GM23248 (cell line): ENCODE measurements around the gene KCND2. TPM values are rescaled to one million over a fixed set of nuclear protein-coding genes. Genes with fewer than 3 reads are reported as not detected.

ENCODE experiments used
- DNase-seq: peaks from one replicate; pipeline ENCODE4 v3.0.0-alpha.2; 2015
- H2AFZ ChIP-seq: fragments of 200-600 bp; sonication (generic); 2 replicates; pipeline ENCODE4 v1.6.1; 2016; ENCODE audit warnings: antibody characterized with exemption
- H3F3A ChIP-seq: fragments of 200-600 bp; sonication (generic); 2 replicates; pipeline ENCODE4 v1.6.1; 2016; ENCODE audit warnings: mild to moderate bottlenecking, antibody characterized with exemption, mixed run types; ENCODE audit not compliant: insufficient read depth
- H3K27ac ChIP-seq: fragments of 200-600 bp; sonication (generic); 2 replicates; pipeline ENCODE4 v1.5.1; 2016; ENCODE audit warnings: mild to moderate bottlenecking
- H3K27me3 ChIP-seq: fragments of 200-600 bp; sonication (generic); replicated peaks from 2 replicates; pipeline ENCODE4 v1.6.1; 2016; ENCODE audit warnings: mild to moderate bottlenecking; ENCODE audit not compliant: insufficient read depth
- H3K36me3 ChIP-seq: fragments of 200-600 bp; sonication (generic); 2 replicates; pipeline ENCODE4 v1.6.1; 2016; ENCODE audit warnings: low read depth, mild to moderate bottlenecking
- H3K4me1 ChIP-seq: fragments of 200-600 bp; sonication (generic); 2 replicates; pipeline ENCODE4 v1.6.1; 2016; ENCODE audit warnings: mild to moderate bottlenecking; ENCODE audit not compliant: insufficient read depth
- H3K4me2 ChIP-seq: fragments of 200-600 bp; sonication (generic); one replicate; pipeline ENCODE4 v1.6.1; 2016; ENCODE audit warnings: mild to moderate bottlenecking; ENCODE audit not compliant: unreplicated experiment
- H3K4me3 ChIP-seq: fragments of 200-600 bp; sonication (generic); 2 replicates; pipeline ENCODE4 v1.5.1; 2016; ENCODE audit warnings: mild to moderate bottlenecking
- H3K79me2 ChIP-seq: fragments of 200-600 bp; sonication (generic); 2 replicates; pipeline ENCODE4 v1.6.1; 2016; ENCODE audit warnings: mild to moderate bottlenecking; ENCODE audit not compliant: insufficient read depth
- H3K9ac ChIP-seq: fragments of 200-600 bp; sonication (generic); 2 replicates; pipeline ENCODE4 v1.6.1; 2016; ENCODE audit warnings: mild to moderate bottlenecking
- H3K9me2 ChIP-seq: fragments of 200-600 bp; sonication (generic); 2 replicates; pipeline ENCODE4 v1.6.1; 2016; ENCODE audit warnings: mixed run types, mild to moderate bottlenecking, moderate library complexity; ENCODE audit not compliant: insufficient read depth
- H3K9me3 ChIP-seq: fragments of 200-600 bp; sonication (generic); one replicate; pipeline ENCODE4 v1.6.1; 2017; ENCODE audit warnings: low read depth
- H4K20me1 ChIP-seq: fragments of 200-600 bp; sonication (generic); 2 replicates; pipeline ENCODE4 v1.6.0; 2016; ENCODE audit not compliant: insufficient read depth
- EZH2 ChIP-seq: fragments of 200-600 bp; sonication (generic); IDR thresholded peaks from 2 replicates; pipeline ENCODE4 v1.6.1; 2018; ENCODE audit warnings: antibody characterized with exemption, mild to moderate bottlenecking; ENCODE audit not compliant: insufficient read depth, poor library complexity, severe bottlenecking
- EZH2phosphoT487 ChIP-seq: fragments of 200-600 bp; sonication (generic); IDR thresholded peaks from 2 replicates; pipeline ENCODE4 v1.6.1; 2018; ENCODE audit warnings: antibody characterized with exemption, moderate library complexity, mild to moderate bottlenecking, low read depth; ENCODE audit not compliant: insufficient read depth
- WGBS, 2 experiments: methylation state at CpG; one replicate each; pipeline ENCODE4 v1.1.6; 2015 to 2017; ENCODE audit warnings: low lambda C conversion rate in 2 of 2, low coverage in 1 of 2; ENCODE audit errors: missing lambda C conversion rate in 2 of 2; 5-methylcytosine and 5-hydroxymethylcytosine counted together
- in situ Hi-C: fragments of 300-500 bp; cut with MboI; formaldehyde crosslinking; loops from 2 replicates; pipeline ENCODE4 v1.15.0; 2020
- polyA plus RNA-seq: library from polyadenylated mRNA; unstranded; fragments of >200 nt; fragmentation: Nextera tagmentation; extraction: Ambion mirVana; gene quantifications from 2 replicates; pipeline ENCODE4 v1.2.1, GENCODE V29; 2016
- total RNA-seq: library from RNA; depleted of rRNA; stranded (reverse); fragments of >200 nt; shearing (Covaris generic); gene quantifications from 2 replicates; pipeline ENCODE4 v1.2.3, GENCODE V29; 2014

Gene KCND2
- total and polyA plus RNA-seq, 2 experiments from 2014 or later, result 0.35 to 1.5 TPM

DNA sequence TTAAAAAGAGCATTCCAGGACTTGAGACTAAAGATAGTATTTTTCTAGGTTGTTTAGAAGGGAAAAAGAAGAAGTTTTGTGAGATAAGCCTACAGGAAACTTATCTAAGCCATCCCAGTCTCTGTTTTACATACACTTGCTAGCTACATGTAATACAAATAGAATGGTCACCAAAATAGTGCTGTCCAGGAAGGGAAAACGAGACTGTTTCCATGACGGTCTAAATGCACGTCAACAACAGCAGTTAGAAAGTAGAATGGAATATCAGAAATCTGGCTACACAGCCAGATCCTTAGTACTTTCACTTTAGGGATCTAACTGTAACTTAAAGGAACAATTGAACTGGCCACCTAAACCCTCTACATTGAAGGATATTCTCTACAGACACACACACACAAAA is 467.4 kb downstream of the KCND2 start:
- DNase-seq, result no peak
- 44 to 59% methylated on average over 3 of the region's 3 CpGs for WGBS, 2 experiments

GRCh38 chr7:120741371-120742042 is 468.5 kb downstream of the KCND2 start:
- Histone ChIP-seq H3K4me2 (no peak overlapping the region), H3K4me1 (no peaks in the 10 kb centered on the region), H3K27me3 (no peaks in the 10 kb centered on the region), H3K9ac (no peak overlapping the region), H3K4me3 (no peak overlapping the region), H3K79me2 (no peaks in the 10 kb centered on the region), H3K9me2 (no peaks in the 10 kb centered on the region), H3K9me3 (no peaks in the 10 kb centered on the region), H2AFZ (no peak overlapping the region), H3F3A (no peaks in the 10 kb centered on the region), H4K20me1 (no peaks in the 10 kb centered on the region), H3K36me3 (no peaks in the 10 kb centered on the region), H3K27ac (no peak overlapping the region)
- no peak for DNase-seq
- WGBS, 2 experiments, result 54 to 63% methylated on average over 7 of the region's 7 CpGs
- TF ChIP-seq EZH2 (no peak), EZH2phosphoT487 (no peak)
- in situ Hi-C loops, result loop anchor here (25.0 kb wide), 1 partner anchor 804 kb away; no protein-coding TSS in a partner anchor

More for the DNA sequence above, 467.4 kb downstream of the KCND2 start:
- no peaks in the 10 kb centered on the region for H3K79me2 ChIP-seq
- H4K20me1 ChIP-seq, result no peaks in the 10 kb centered on the region
- no peak overlapping the region for H3K4me2 ChIP-seq
- TF ChIP-seq EZH2 (no peak), EZH2phosphoT487 (no peak)
- H3K4me1 ChIP-seq, result no peaks in the 10 kb centered on the region
- H2AFZ ChIP-seq, result no peak overlapping the region; the same call in 1 of the 2 replicates
- H3F3A ChIP-seq, result no peaks in the 10 kb centered on the region
- H3K4me3 ChIP-seq, result no peak overlapping the region
- H3K36me3 ChIP-seq, result no peaks in the 10 kb centered on the region
- no peak overlapping the region for H3K27ac ChIP-seq
- no peaks in the 10 kb centered on the region for H3K9me2 ChIP-seq
- no peaks in the 10 kb centered on the region for H3K27me3 ChIP-seq
- no peak overlapping the region for H3K9ac ChIP-seq
- in situ Hi-C loops, result loop anchor here (25.0 kb wide), 1 partner anchor 803 kb away; no protein-coding TSS in a partner anchor
- no peaks in the 10 kb centered on the region for H3K9me3 ChIP-seq

DNA sequence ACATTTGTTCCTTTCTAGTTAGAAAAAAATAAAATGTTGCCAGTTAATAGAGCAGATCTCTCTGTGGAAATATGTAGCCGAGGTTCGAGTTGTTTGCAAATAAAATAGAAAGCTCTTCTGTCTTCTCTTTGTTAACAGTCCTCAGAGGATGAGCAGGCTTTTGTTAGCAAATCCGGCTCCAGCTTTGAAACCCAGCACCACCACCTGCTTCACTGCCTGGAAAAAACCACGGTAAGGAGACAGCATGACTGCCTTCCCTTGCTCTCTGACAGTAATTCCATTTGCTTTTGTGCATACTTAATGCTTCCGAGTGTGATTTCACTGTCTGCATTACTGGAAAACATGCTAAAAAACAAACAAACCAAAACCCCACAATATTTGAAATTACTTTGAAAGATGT is 469.4 kb downstream of the KCND2 start:
- Histone ChIP-seq H3K4me3 (no peak overlapping the region), H3K27ac (no peak overlapping the region), H3K4me1 (no peaks in the 10 kb centered on the region), H3K4me2 (no peak overlapping the region), H3K9me3 (no peaks in the 10 kb centered on the region), H4K20me1 (no peaks in the 10 kb centered on the region), H3K36me3 (no peaks in the 10 kb centered on the region), H3K9ac (no peak overlapping the region), H2AFZ (no peak overlapping the region), H3K9me2 (no peaks in the 10 kb centered on the region), H3K27me3 (no peaks in the 10 kb centered on the region), H3K79me2 (no peaks in the 10 kb centered on the region), H3F3A (no peaks in the 10 kb centered on the region)
- in situ Hi-C loops, result loop anchor here (25.0 kb wide), 1 partner anchor 805 kb away; no protein-coding TSS in a partner anchor
- 35 to 39% methylated on average over 5 of the region's 5 CpGs for WGBS, 2 experiments
- TF ChIP-seq EZH2, result no peak
- no peak for TF ChIP-seq EZH2phosphoT487
- no peak for DNase-seq

DNA sequence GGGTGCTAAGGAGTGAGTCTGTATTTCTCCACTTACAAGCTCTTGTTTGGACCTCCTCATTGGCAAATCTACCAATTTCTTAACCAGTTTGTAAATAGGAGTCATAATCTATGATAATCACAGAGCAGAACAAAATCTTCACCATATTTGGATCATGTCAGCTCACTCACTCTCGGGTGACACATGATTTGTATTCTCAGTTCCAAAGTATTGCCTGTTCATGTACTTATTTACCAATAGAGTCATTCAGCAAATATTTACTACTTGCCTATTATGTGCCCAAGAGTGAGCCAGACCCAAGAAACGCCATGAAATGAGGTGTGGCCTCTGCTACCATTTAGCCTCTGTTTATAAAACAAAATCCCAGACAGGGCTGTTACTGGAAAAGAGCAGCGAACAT is 470.2 kb downstream of the KCND2 start:
- H3K79me2 ChIP-seq, result no peaks in the 10 kb centered on the region
- TF ChIP-seq EZH2phosphoT487 (no peak), EZH2 (no peak)
- H3F3A ChIP-seq, result no peaks in the 10 kb centered on the region
- no peaks in the 10 kb centered on the region for H3K27me3 ChIP-seq
- no peaks in the 10 kb centered on the region for H3K9me2 ChIP-seq
- no peak overlapping the region for H2AFZ ChIP-seq
- H4K20me1 ChIP-seq, result no peaks in the 10 kb centered on the region
- H3K4me2 ChIP-seq, result no peak overlapping the region
- H3K9ac ChIP-seq, result no peak overlapping the region
- H3K4me3 ChIP-seq, result no peak overlapping the region
- H3K4me1 ChIP-seq, result no peaks in the 10 kb centered on the region
- DNase-seq, result peak; percentile 1
- no peaks in the 10 kb centered on the region for H3K9me3 ChIP-seq
- 42 to 50% methylated on average over 3 of the region's 3 CpGs for whole genome bisulfite sequencing, 2 experiments
- in situ Hi-C loops, result loop anchor here (25.0 kb wide), 1 partner anchor 806 kb away; no protein-coding TSS in a partner anchor
- H3K36me3 ChIP-seq, result no peaks in the 10 kb centered on the region
- H3K27ac ChIP-seq, result no peak overlapping the region

DNA sequence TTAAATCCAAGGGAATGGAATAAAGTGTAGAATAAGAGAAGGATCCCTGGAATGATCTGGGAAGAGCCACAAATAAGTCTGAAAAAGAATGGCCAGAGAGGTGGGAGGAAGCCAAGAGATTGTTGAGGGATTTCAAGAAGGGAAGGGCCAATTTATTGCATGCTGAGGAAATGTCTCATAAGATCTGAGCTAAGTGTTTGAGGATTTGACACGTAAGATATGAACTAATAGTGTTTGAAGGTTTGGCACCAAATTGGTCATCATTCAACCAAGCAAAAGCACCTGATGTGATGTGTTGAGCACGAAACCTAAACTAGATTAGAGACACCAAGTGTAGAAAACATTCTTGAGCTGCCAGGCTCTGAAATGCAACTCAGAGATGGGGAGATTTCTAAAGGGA is 487.1 kb downstream of the KCND2 start:
- DNase-seq, result no peak
- no peak for TF ChIP-seq EZH2phosphoT487
- TF ChIP-seq EZH2, result no peak
- Histone ChIP-seq H3K4me3 (no peak overlapping the region), H3K27me3 (no peaks in the 10 kb centered on the region), H4K20me1 (no peaks in the 10 kb centered on the region), H3K79me2 (no peaks in the 10 kb centered on the region), H3K4me1 (no peaks in the 10 kb centered on the region), H3K9ac (no peak overlapping the region), H3F3A (no peaks in the 10 kb centered on the region), H3K27ac (no peak overlapping the region), H3K4me2 (no peak overlapping the region), H3K9me3 (no peaks in the 10 kb centered on the region), H3K9me2 (no peaks in the 10 kb centered on the region), H2AFZ (no peak overlapping the region), H3K36me3 (no peaks in the 10 kb centered on the region)
- in situ Hi-C loops, result no loop called here
- 5 to 14% methylated on average over 2 of the region's 2 CpGs for WGBS, 2 experiments
